OCI-LY7 (cell line): ENCODE data around the gene GNPDA1.
A peak's percentile ranks its signal among the peaks of the same experiment; 100 is the strongest.

Experiments
- CTCF ChIP-seq: fragments of 200-600 bp; sonication (generic); conservative IDR thresholded peaks from 2 replicates; pipeline ENCODE4 v1.5.1; 2014; ENCODE audit warnings: mild to moderate bottlenecking, antibody characterized with exemption, low read length, moderate library complexity, mixed read lengths
- EZH2phosphoT487 ChIP-seq: fragments of 200-600 bp; sonication (generic); IDR thresholded peaks from 2 replicates; pipeline ENCODE4 v1.6.1; 2018; ENCODE audit warnings: low read depth, borderline replicate concordance, mild to moderate bottlenecking, mixed run types, antibody characterized with exemption, low read length, moderate library complexity, mixed read lengths

DNA sequence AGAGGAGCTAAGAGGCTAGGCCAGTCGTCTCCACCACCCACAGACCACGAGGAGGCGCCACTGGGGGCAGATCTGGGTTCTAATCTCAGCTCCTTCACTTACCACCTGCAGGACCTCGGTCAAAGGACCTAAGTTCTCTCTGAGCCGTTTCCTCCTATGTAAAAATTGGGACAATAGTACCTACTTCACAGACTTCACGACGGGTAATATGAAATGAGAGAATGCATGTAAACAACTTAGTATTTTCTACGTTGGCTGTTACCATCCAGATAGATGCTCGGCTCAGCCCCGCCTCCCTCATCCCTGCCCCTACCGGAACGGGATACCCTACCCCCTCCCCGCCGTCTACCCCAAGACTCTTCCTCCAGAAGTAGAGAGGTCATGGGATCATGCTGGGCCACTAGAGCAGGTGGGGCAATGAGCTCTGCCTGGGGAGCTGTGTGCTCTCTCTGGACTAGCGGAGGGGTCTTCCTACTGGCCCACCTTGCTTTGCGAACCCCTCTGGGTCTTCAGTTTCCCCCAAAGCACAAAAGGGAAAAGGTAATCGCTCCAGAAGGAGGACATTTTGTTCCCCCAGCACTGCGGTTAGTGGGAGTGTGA is 541 bp downstream of the GNPDA1 start:
- peak; percentile 86 for TF ChIP-seq CTCF
- no peak for TF ChIP-seq EZH2phosphoT487
